ENCODE measurements around the gene MAPK12. TPM values are rescaled to one million over a fixed set of nuclear protein-coding genes. Genes with fewer than 3 reads are reported as not detected.
A peak's percentile ranks its signal among the peaks of the same experiment; 100 is the strongest.

Gene MAPK12
- total RNA-seq, 4 donors from 2014 or later = 10.3 to 41.4 (median 28.3) TPM

GRCh38 chr22:50260434-50260800 lies 1.1 kb downstream of the MAPK12 start:
- peak overlapping the region; percentile 65 to 74 for H3K27ac ChIP-seq
- H3K4me1 ChIP-seq = peaks cover 0 to 19% of the 10 kb centered on the region in 2 donors
- H3K36me3 ChIP-seq = no peaks in the 10 kb centered on the region
- intact Hi-C loops (cut with DNase I; ENCODE audit: low total_unique reads) = no loop called here
- H3K9me3 ChIP-seq = no peaks in the 10 kb centered on the region
- no peaks in the 10 kb centered on the region for H3K27me3 ChIP-seq
- peak overlapping the region; percentile 32 to 58 for H3K4me3 ChIP-seq
- no peak for DNase-seq
- TF ChIP-seq, protein P1, sequence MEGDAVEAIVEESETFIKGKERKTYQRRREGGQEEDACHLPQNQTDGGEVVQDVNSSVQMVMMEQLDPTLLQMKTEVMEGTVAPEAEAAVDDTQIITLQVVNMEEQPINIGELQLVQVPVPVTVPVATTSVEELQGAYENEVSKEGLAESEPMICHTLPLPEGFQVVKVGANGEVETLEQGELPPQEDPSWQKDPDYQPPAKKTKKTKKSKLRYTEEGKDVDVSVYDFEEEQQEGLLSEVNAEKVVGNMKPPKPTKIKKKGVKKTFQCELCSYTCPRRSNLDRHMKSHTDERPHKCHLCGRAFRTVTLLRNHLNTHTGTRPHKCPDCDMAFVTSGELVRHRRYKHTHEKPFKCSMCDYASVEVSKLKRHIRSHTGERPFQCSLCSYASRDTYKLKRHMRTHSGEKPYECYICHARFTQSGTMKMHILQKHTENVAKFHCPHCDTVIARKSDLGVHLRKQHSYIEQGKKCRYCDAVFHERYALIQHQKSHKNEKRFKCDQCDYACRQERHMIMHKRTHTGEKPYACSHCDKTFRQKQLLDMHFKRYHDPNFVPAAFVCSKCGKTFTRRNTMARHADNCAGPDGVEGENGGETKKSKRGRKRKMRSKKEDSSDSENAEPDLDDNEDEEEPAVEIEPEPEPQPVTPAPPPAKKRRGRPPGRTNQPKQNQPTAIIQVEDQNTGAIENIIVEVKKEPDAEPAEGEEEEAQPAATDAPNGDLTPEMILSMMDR (IDR thresholded peaks at IDR 0.05) = no peak
- TF ChIP-seq POLR2A (IDR thresholded peaks at IDR 0.05) = no peak

- H3K4me3 ChIP-seq = no peak overlapping the region
- no peak overlapping the region for H3K27ac ChIP-seq
- intact Hi-C loops (cut with DNase I; ENCODE audit: low total_unique reads) = no loop called here
- no peak for DNase-seq
- TF ChIP-seq, protein P1 (IDR thresholded peaks at IDR 0.05) = no peak
- TF ChIP-seq POLR2A (IDR thresholded peaks at IDR 0.05) = no peak
- no peaks in the 10 kb centered on the region for H3K9me3 ChIP-seq
- H3K36me3 ChIP-seq = no peaks in the 10 kb centered on the region
- peaks cover 0 to 19% of the 10 kb centered on the region in 2 donors for H3K4me1 ChIP-seq
- H3K27me3 ChIP-seq = no peaks in the 10 kb centered on the region
These were observed 2.2 kb downstream of the MAPK12 start for GRCh38 chr22:50259302-50259701.

GRCh38 chr22:50258361-50259292 lies 2.9 kb downstream of the MAPK12 start:
- intact Hi-C loops (cut with DNase I; ENCODE audit: low total_unique reads) = no loop called here
- no peak for TF ChIP-seq POLR2A (IDR thresholded peaks at IDR 0.05)
- TF ChIP-seq, protein P1 (IDR thresholded peaks at IDR 0.05) = no peak
- Histone ChIP-seq H3K9me3 (no peaks in the 10 kb centered on the region), H3K27me3 (no peaks in the 10 kb centered on the region), H3K4me1 (peaks cover 0 to 19% of the 10 kb centered on the region in 2 donors), H3K27ac (no peak overlapping the region), H3K4me3 (no peak overlapping the region), H3K36me3 (no peaks in the 10 kb centered on the region)
- DNase-seq = no peak

GRCh38 chr22:50257451-50258360 lies 3.8 kb downstream of the MAPK12 start:
- Histone ChIP-seq H3K4me3 (no peak overlapping the region), H3K27ac (no peak overlapping the region), H3K4me1 (peaks cover 0 to 19% of the 10 kb centered on the region in 2 donors), H3K9me3 (no peaks in the 10 kb centered on the region), H3K27me3 (no peaks in the 10 kb centered on the region), H3K36me3 (no peaks in the 10 kb centered on the region)
- TF ChIP-seq, protein P1 (IDR thresholded peaks at IDR 0.05) = no peak
- TF ChIP-seq POLR2A (IDR thresholded peaks at IDR 0.05) = no peak
- DNase-seq = no peak
- intact Hi-C loops (cut with DNase I; ENCODE audit: low total_unique reads) = no loop called here
